ENCODE measurements around the gene FAM200B.

The FAM200B gene

DNA sequence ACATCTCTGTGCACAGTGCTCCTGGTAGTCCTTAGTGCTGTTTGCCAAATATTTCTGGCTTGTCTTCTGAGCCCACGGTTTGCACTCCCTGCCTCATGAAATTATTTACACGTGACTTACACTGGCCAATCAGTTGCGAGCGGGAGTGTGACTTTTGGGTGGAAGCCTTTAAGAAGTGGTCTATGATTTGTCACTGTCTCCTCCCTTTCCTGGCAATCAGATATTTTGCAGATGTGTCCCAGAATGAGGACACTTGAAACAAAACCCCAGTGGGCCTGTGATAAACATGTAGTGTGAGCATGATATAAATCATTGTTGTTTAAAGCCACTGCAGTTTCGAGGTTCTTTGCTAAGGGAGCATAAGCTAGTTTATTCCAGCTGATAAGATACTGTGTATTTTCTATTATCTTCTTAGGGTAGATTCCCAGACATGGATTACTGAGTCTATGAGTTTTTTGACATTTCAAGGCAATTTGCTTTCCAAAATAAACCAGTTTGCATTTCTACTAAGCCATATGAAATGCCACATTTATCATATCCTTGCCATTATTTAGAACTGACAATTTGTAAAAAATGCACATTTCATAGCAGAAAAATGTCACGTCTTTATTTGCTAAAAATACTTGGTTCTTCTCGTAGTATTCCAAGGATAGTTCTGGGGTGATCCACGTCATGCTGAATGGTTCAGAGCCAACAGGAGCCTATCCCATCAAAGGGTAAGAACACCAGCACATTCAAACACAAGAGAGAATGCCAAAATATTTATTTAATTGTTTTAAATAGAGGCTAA lies 33.2 kb downstream of the FAM200B start:
- ATAC-seq (ENCODE audit: insufficient read depth, low read depth) (no peak), DNase-seq (no peak)
- H3K27ac ChIP-seq (ENCODE audit: low read length) = no peak overlapping the region
- H3K4me3 ChIP-seq (ENCODE audit: low read depth in 1 of 2, low read length in 2 of 2) = no peak overlapping the region
- H3K27me3 ChIP-seq (ENCODE audit: insufficient read depth, low read length, poor library complexity) = no peaks in the 10 kb centered on the region
- H2AFZ ChIP-seq (ENCODE audit: low read depth, low read length) = no peak overlapping the region
- H3K4me1 ChIP-seq (ENCODE audit: insufficient read depth, low read length) = no peaks in the 10 kb centered on the region
- TF ChIP-seq, protein P1, sequence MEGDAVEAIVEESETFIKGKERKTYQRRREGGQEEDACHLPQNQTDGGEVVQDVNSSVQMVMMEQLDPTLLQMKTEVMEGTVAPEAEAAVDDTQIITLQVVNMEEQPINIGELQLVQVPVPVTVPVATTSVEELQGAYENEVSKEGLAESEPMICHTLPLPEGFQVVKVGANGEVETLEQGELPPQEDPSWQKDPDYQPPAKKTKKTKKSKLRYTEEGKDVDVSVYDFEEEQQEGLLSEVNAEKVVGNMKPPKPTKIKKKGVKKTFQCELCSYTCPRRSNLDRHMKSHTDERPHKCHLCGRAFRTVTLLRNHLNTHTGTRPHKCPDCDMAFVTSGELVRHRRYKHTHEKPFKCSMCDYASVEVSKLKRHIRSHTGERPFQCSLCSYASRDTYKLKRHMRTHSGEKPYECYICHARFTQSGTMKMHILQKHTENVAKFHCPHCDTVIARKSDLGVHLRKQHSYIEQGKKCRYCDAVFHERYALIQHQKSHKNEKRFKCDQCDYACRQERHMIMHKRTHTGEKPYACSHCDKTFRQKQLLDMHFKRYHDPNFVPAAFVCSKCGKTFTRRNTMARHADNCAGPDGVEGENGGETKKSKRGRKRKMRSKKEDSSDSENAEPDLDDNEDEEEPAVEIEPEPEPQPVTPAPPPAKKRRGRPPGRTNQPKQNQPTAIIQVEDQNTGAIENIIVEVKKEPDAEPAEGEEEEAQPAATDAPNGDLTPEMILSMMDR (IDR thresholded peaks at IDR 0.05; ENCODE audit: borderline replicate concordance, extremely low read depth, low read length, poor library complexity, severe bottlenecking) = no peak
- no peak for TF ChIP-seq EZH2 (IDR thresholded peaks at IDR 0.05; ENCODE audit: borderline replicate concordance, low read depth, low read length, severe bottlenecking)
- H3K9ac ChIP-seq (ENCODE audit: low read depth, low read length) = no peak overlapping the region
- H4K20me1 ChIP-seq (ENCODE audit: insufficient read depth, low read length) = no peaks in the 10 kb centered on the region
- no peaks in the 10 kb centered on the region for H3K9me3 ChIP-seq (ENCODE audit: insufficient read depth, low read length, severe bottlenecking)
- no peaks in the 10 kb centered on the region for H3K79me2 ChIP-seq (ENCODE audit: insufficient read depth, low read length)
- H3K4me2 ChIP-seq (ENCODE audit: insufficient read depth, low read length) = no peak overlapping the region
- no peaks in the 10 kb centered on the region for H3K36me3 ChIP-seq (ENCODE audit: insufficient read depth, low read length)

DNA sequence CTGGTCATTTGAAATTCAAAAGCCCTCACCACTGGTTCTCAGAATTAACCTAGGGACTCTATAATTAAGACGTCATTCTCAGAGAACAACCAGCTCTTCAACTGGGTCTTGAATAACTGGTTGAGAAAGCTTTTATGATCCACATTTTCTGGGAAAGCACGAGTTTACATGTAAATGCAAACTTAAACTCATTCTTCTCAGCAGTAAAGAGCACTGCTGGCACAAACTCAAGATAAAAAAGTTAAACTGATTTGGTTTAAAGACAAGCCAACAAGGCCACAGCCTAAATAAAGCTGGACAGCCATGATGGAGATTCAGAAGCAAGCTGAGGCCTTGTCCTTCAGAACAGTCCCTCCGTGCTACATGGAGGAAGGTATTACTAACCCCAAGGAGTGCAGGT lies 34.5 kb downstream of the FAM200B start:
- DNase-seq = no peak
- Histone ChIP-seq H3K4me2 (ENCODE audit: insufficient read depth, low read length) (no peak overlapping the region), H3K9me3 (ENCODE audit: insufficient read depth, low read length, severe bottlenecking) (no peaks in the 10 kb centered on the region), H3K9ac (ENCODE audit: low read depth, low read length) (no peak overlapping the region), H3K4me3 (ENCODE audit: low read depth in 1 of 2, low read length in 2 of 2) (no peak overlapping the region), H4K20me1 (ENCODE audit: insufficient read depth, low read length) (no peaks in the 10 kb centered on the region), H3K36me3 (ENCODE audit: insufficient read depth, low read length) (no peaks in the 10 kb centered on the region), H3K27me3 (ENCODE audit: insufficient read depth, low read length, poor library complexity) (no peaks in the 10 kb centered on the region), H3K4me1 (ENCODE audit: insufficient read depth, low read length) (no peaks in the 10 kb centered on the region), H2AFZ (ENCODE audit: low read depth, low read length) (no peak overlapping the region), H3K79me2 (ENCODE audit: insufficient read depth, low read length) (no peaks in the 10 kb centered on the region), H3K27ac (ENCODE audit: low read length) (no peak overlapping the region)
- no peak for ATAC-seq (ENCODE audit: insufficient read depth, low read depth)
- no peak for TF ChIP-seq EZH2 (IDR thresholded peaks at IDR 0.05; ENCODE audit: borderline replicate concordance, low read depth, low read length, severe bottlenecking)
- TF ChIP-seq, protein P1 (IDR thresholded peaks at IDR 0.05; ENCODE audit: borderline replicate concordance, extremely low read depth, low read length, poor library complexity, severe bottlenecking) = no peak

DNA sequence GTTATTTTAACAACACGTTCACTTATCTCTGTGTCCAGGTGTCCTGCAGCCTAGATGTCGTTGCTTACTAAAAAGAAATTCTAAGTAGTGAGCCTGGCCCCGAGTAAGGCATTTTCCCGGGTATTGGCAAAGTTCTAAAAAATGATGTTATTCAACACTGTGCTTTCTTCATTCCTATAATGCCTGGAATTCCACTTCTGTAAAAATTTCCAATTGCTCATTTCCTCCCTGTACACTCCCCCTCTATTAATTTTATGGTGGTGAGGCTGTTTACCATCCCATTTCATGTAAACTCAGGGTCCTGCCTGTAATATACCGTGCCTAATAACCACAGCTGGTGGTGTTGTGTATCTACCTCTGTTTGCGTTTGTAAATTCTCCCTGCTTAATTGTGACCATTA lies 35.5 kb downstream of the FAM200B start:
- no peaks in the 10 kb centered on the region for H3K79me2 ChIP-seq (ENCODE audit: insufficient read depth, low read length)
- no peak overlapping the region for H2AFZ ChIP-seq (ENCODE audit: low read depth, low read length)
- no peak overlapping the region for H3K27ac ChIP-seq (ENCODE audit: low read length)
- H3K36me3 ChIP-seq (ENCODE audit: insufficient read depth, low read length) = no peaks in the 10 kb centered on the region
- no peaks in the 10 kb centered on the region for H3K27me3 ChIP-seq (ENCODE audit: insufficient read depth, low read length, poor library complexity)
- TF ChIP-seq EZH2 (IDR thresholded peaks at IDR 0.05; ENCODE audit: borderline replicate concordance, low read depth, low read length, severe bottlenecking) = no peak
- TF ChIP-seq, protein P1 (IDR thresholded peaks at IDR 0.05; ENCODE audit: borderline replicate concordance, extremely low read depth, low read length, poor library complexity, severe bottlenecking) = no peak
- H3K9me3 ChIP-seq (ENCODE audit: insufficient read depth, low read length, severe bottlenecking) = no peaks in the 10 kb centered on the region
- no peak overlapping the region for H3K4me3 ChIP-seq (ENCODE audit: low read depth in 1 of 2, low read length in 2 of 2)
- DNase-seq (no peak), ATAC-seq (ENCODE audit: insufficient read depth, low read depth) (no peak)
- no peak overlapping the region for H3K9ac ChIP-seq (ENCODE audit: low read depth, low read length)
- H3K4me1 ChIP-seq (ENCODE audit: insufficient read depth, low read length) = no peaks in the 10 kb centered on the region
- H3K4me2 ChIP-seq (ENCODE audit: insufficient read depth, low read length) = no peak overlapping the region
- no peaks in the 10 kb centered on the region for H4K20me1 ChIP-seq (ENCODE audit: insufficient read depth, low read length)
